GM21515 (cell line): ENCODE results near the gene IGF1.

Source experiments
- ATAC-seq: cut with Tn5 transposase; IDR thresholded peaks from one replicate; pipeline ENCODE4 v1.9.1; 2021; ENCODE audit not compliant: unreplicated experiment

IGF1 gene

DNA sequence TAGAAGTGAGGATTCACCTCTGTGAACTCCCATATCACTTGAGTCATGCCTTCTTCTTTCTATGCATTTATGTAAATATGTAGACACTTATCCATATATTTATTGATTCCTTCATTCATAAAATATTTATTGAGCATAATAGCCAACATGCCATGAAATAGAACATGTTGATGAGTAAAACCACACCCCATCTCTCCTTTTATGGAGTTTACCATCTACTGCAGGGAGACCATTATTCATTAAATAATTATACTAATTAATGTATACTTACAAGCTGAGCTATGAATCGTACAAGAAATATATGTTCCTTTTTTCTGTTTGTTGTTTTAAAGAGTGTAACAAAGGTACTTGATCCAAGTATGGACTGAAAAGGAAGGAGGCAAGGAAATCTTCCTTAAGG lies 17.4 kb upstream of the IGF1 start:
- ATAC-seq = no peak

DNA sequence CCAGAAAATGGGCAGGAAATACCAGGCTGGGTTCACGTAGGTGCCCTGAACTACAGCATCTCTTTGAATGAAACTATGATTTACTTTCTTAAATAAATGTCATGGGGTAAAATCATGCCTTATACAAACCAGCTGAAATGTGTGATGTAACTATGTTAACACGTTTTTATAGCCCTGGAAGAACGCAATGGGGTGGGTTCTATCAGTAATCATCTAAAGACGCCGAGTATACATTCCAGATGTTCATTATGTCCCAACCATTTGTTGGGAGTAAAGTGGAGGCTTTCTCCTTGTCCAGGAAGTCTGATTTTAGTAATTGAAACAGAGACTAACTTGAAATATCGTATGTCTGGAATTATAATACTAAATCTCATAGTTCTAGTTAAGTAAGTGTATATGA lies 16.2 kb upstream of the IGF1 start:
- no peak for ATAC-seq

- no peak for ATAC-seq
Observed at GRCh38 chr12:102487226-102487625, 6.9 kb upstream of the IGF1 start.

DNA sequence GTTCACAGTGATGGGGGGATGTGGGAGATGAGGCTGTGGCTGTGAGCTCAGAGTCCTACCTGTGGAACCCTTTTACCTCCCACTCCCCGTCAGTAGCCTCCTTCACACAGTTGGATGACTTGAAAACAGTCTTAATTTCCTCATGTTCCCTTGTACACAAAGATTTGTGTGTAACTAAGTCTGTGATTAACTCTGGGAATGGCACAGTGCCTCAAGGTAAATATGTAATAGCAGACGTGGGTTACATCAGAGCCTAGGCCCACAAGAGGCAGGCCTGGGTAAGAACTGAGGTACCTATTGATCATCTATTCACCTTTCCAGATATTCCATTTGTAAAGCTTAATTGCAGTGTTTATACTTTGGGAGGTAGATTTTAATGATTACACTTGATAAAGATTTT lies 5.8 kb upstream of the IGF1 start:
- no peak for ATAC-seq

DNA sequence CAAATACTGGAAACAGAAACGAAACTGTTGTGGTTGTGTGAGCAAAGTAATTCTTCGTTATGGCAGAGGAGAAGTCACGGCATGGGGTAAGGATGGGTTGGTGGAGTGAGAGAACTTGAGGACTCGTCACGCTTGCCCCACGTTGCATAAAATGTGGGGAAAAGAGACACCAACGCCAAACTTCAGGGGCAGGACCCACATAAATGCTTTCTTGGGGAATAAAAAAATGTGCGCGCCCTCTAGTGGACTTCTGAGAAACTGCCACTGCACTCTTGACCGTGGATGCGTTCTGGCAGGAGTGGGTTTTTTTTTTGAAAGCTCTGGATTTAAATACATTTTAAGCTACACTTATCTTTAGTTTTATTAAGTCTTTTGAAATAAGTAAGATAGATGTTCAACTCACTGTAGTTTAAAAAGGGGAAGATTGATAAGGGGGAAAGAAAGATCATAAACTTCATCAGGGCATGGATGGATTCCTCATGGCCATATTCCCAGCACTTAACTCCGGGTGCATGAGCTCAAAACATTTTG lies 4.1 kb upstream of the IGF1 start:
- peak; percentile 50 for ATAC-seq

GRCh38 chr12:102484017-102484416 lies 3.7 kb upstream of the IGF1 start:
- peak; percentile 7 for ATAC-seq

DNA sequence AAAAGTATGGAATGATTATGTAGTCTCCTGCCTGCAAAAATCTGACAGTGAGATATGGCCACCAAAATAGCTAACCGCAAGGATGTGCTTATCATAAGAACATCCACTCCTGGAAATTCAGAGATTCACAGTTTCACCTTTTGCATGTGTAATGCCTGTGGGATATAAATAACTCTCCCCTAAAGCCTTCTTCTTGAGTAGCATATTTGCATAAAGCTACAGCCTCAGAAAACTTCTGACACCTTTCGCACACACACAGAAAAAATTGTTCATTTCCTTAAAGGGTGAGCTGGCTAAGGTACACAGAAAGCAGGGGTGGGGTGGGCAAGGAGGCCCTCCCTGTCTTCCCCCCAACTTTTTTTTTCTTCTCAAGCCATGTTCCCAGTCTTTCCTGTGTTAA lies 3.1 kb upstream of the IGF1 start:
- peak; percentile 54 for ATAC-seq

DNA sequence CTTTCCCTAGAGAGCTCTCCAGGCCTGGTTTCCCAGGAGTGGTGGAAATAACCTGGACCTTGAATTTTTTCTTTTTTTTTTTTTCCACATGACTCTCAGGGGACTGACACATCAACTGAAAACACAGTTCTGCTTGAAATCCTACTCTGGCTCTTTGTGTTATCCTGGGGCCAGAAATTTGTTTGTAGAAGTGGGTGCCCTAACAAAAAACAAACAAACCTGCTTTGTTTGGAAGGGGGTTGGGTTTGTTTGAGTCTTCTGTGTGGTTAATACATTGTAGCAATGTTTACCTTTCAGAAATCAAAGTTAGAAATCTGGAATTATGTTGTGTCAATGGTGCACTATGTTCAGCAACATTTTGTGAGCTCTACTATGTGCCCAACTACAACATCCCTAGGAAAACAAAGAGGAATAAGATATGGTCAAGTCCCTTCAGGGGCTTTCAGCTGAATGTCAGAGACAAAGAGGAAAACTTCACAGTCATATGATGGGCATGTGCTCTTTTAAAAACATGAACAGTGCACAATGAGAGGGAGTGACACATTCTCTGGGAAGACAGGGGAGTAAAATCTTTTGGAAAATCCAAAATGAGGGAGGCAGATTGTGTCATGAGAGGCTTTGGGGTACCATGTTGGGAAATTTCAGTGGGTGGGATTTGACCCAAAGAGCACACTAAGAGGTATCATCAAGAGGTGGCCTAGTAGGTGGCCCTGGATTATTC lies 1.5 kb upstream of the IGF1 start:
- no peak for ATAC-seq

- ATAC-seq = no peak
Observed at GRCh38 chr12:102479939-102480338, 424 bp downstream of the IGF1 start.

- peak; percentile 23 for ATAC-seq
Observed at GRCh38 chr12:102479099-102479885, 1.1 kb downstream of the IGF1 start.

GRCh38 chr12:102478405-102479098 lies 1.8 kb downstream of the IGF1 start:
- peak; percentile 68 for ATAC-seq

- ATAC-seq = no peak
Observed at GRCh38 chr12:102475355-102475754, 5.0 kb downstream of the IGF1 start.

DNA sequence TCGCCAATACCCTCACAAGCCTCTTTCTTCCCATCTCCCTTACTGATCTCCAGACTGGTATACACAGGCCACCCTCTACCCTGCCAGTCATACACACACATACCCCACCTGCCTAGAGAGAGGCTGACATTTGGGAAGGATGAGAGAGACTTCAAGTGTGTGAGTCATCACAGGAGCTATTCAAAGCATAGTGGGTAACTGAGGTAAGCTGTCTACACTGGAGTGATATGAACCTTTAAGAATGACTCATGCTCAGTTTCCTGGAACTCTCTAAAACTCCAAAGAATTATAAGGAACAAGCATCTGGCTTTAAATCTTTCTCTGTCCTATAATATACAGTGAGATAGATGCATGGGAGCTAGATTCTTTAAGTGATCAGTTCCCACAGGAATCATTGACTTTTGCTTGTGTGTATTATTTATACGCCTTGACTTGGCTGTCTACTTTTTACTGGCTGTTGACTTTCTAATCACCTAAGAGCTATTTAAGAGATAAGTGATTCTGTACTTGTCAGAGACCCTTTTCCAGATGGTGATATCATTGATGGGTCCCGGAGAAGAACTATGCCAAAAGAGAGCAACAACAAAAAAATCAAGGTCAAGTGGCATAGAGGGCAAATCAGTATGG lies 5.8 kb downstream of the IGF1 start:
- ATAC-seq = no peak

DNA sequence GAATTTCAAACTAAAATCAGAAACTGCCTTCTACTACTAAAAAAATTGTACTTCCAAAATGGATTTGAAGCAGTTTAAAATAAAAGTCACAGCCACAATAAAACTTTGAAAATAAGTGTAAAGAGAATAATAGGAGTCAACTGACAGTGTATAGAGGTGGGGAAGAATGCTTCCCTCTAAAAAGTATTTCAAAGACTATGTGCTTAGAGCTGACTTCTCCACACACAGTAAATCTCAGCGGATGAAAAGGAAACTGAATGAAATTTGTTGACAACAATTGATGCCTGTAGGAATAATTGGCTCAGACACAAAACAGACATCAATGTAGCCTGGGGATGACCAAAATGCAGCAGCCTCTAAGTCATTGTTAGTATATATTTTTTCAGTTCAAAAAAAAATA lies 7.9 kb downstream of the IGF1 start:
- no peak for ATAC-seq

GRCh38 chr12:102471556-102471955 lies 8.8 kb downstream of the IGF1 start:
- no peak for ATAC-seq

- no peak for ATAC-seq
Observed at GRCh38 chr12:102470945-102471344, 9.4 kb downstream of the IGF1 start.

GRCh38 chr12:102468261-102468915 lies 12.0 kb downstream of the IGF1 start:
- ATAC-seq = no peak

GRCh38 chr12:102465762-102466560 lies 14.4 kb downstream of the IGF1 start:
- no peak for ATAC-seq

DNA sequence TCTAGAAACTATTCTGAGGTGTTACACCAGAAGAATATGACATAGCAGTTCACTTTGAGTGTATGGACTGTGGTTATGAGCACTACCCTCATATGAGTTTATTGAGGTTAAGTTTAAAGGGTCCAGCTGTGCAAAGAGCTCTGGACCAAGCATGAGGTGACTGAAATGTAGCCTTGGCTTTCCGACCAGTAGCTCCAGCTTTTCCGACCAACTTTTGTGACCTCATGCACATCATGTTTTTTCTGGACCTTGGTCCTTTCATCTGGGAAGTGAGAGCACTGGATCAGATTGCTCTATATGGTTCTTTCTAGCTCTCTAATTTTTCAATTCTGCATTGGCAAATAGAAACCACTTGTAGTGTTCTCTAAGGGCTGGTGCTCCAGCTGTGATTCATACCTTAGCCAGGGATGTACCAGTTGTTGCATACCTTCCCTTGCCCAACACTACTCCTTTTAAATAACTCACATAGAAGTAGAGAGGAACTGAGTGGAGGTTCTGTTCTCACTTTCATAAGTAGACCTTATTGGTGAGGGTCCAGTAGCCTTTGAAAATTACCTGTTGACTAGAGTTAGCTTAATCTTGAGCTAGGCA lies 16.6 kb downstream of the IGF1 start:
- ATAC-seq = no peak
